HuH-7 (cell line): ENCODE data around the gene ARHGAP32.
"Not testable (repeated sequence)": the region's sequence is repeated elsewhere in the genome, so short reads cannot be mapped to it uniquely, and the experiment has no call there.

Experiments used
- DNase-seq: peaks from one replicate; pipeline ENCODE4 v3.0.0; 2011; ENCODE audit warnings: low spot score

Gene ARHGAP32

GRCh38 chr11:129034001-129034400 is 158.1 kb downstream of the ARHGAP32 start:
- DNase-seq, result no peak

GRCh38 chr11:129023968-129024676 is 168.0 kb downstream of the ARHGAP32 start:
- DNase-seq, result no peak

GRCh38 chr11:129021295-129021694 is 170.8 kb downstream of the ARHGAP32 start:
- DNase-seq, result no peak

- no peak for DNase-seq
Measured at GRCh38 chr11:129018991-129019390, 173.1 kb downstream of the ARHGAP32 start.

- DNase-seq, result no peak
Measured at GRCh38 chr11:129018126-129018525, 174.0 kb downstream of the ARHGAP32 start.

GRCh38 chr11:129013737-129014475 is 178.2 kb downstream of the ARHGAP32 start:
- DNase-seq, result no peak

GRCh38 chr11:129012880-129013279 is 179.2 kb downstream of the ARHGAP32 start:
- DNase-seq, result no peak

- DNase-seq, result no peak
Measured at GRCh38 chr11:129006161-129006560, 186.0 kb downstream of the ARHGAP32 start.

GRCh38 chr11:128999165-128999564 is 193.0 kb downstream of the ARHGAP32 start:
- DNase-seq, result not testable (repeated sequence)

- no peak for DNase-seq
Measured at GRCh38 chr11:128988242-128988970, 203.7 kb downstream of the ARHGAP32 start.

GRCh38 chr11:128985880-128986279 is 206.2 kb downstream of the ARHGAP32 start:
- DNase-seq, result no peak

GRCh38 chr11:128983023-128983422 is 209.1 kb downstream of the ARHGAP32 start:
- DNase-seq, result no peak

GRCh38 chr11:128981254-128981653 is 210.9 kb downstream of the ARHGAP32 start:
- no peak for DNase-seq

GRCh38 chr11:128970598-128971190 is 221.4 kb downstream of the ARHGAP32 start:
- no peak for DNase-seq

GRCh38 chr11:128968916-128969315 is 223.2 kb downstream of the ARHGAP32 start:
- DNase-seq, result no peak

GRCh38 chr11:128967578-128967977 is 224.5 kb downstream of the ARHGAP32 start:
- no peak for DNase-seq

- no peak for DNase-seq
Measured at GRCh38 chr11:128965485-128965884, 226.6 kb downstream of the ARHGAP32 start.

GRCh38 chr11:128964463-128964930 is 227.6 kb downstream of the ARHGAP32 start:
- DNase-seq, result no peak

- no peak for DNase-seq
Measured at GRCh38 chr11:128963744-128964325, 228.3 kb downstream of the ARHGAP32 start.

- DNase-seq, result no peak
Measured at GRCh38 chr11:128962896-128963295, 229.2 kb downstream of the ARHGAP32 start.

GRCh38 chr11:128961645-128962044 is 230.5 kb downstream of the ARHGAP32 start:
- DNase-seq, result no peak

GRCh38 chr11:128957202-128957482 is 235.0 kb downstream of the ARHGAP32 start:
- DNase-seq, result no peak
